IMR-90 (cell line): ENCODE results near the gene RAB11FIP4. TPM values are rescaled to one million over a fixed set of nuclear protein-coding genes. Genes with fewer than 3 reads are reported as not detected.
A peak's percentile ranks its signal among the peaks of the same experiment; 100 is the strongest.

Experiments
- ATAC-seq: fragments of 200-7000 bp; cut with Tn5 transposase; 2 replicates; pipeline ENCODE4 v1.9.1; 2020; ENCODE audit warnings: low read depth, mild to moderate bottlenecking, moderate library complexity
- BruUV-seq: library from RNA; stranded (reverse); fragments of 400-500 nt; replicated peaks from 2 replicates; lab custom pipeline; 2021; lab: Mats Ljungman, UMichigan
- CTCF ChIA-PET: fragments of 300-600 bp; formaldehyde crosslinking; extraction: SDS; loops from one replicate; lab custom pipeline; 2021; ENCODE audit warnings: antibody characterized with exemption; lab: Yijun Ruan, JAX
- POLR2A ChIA-PET: fragments of 300-600 bp; sonication (Branson Sonifier 250); formaldehyde crosslinking; loops from one replicate; lab custom pipeline; 2022; ENCODE audit warnings: antibody characterized with exemption; ENCODE audit not compliant: unreplicated experiment; lab: Charles Lee
- DNase-seq: peaks from one replicate; pipeline ENCODE4 v3.0.0; 2013
- H2AFZ ChIP-seq: replicated peaks from 2 replicates; pipeline ENCODE3; 2013; ENCODE audit warnings: low read length, mild to moderate bottlenecking; ENCODE audit not compliant: poor library complexity
- H2AK5ac ChIP-seq: 2 replicates; pipeline ENCODE4 v1.6.1; 2013; ENCODE audit warnings: low read depth, low read length, inconsistent platforms
- H2AK9ac ChIP-seq: replicated peaks from 2 replicates; pipeline ENCODE3; 2013; ENCODE audit warnings: mild to moderate bottlenecking, low read depth, low read length, moderate library complexity; ENCODE audit not compliant: poor library complexity
- H2BK120ac ChIP-seq: 2 replicates; pipeline ENCODE4 v1.6.1; 2013; ENCODE audit warnings: low read depth, low read length, inconsistent platforms
- H2BK15ac ChIP-seq: 3 replicates; pipeline ENCODE4 v1.6.1; 2013; ENCODE audit warnings: low read depth, low read length, inconsistent platforms
- H2BK20ac ChIP-seq: 2 replicates; pipeline ENCODE4 v1.6.1; 2013; ENCODE audit warnings: low read depth, mild to moderate bottlenecking, inconsistent platforms, low read length, moderate library complexity
- H2BK5ac ChIP-seq: 2 replicates; pipeline ENCODE4 v1.6.1; 2013; ENCODE audit warnings: mild to moderate bottlenecking, low read depth, low read length, inconsistent platforms; ENCODE audit not compliant: poor library complexity, severe bottlenecking
- H3K14ac ChIP-seq: replicated peaks from 2 replicates; pipeline ENCODE4 v1.6.1; 2013; ENCODE audit warnings: low read depth, low read length, inconsistent platforms
- H3K18ac ChIP-seq: 2 replicates; pipeline ENCODE4 v1.6.1; 2013; ENCODE audit warnings: low read depth, low read length, control low read depth
- H3K23ac ChIP-seq: 2 replicates; pipeline ENCODE4 v1.6.1; 2013; ENCODE audit warnings: low read depth, low read length, inconsistent platforms
- H3K27ac ChIP-seq: 2 replicates; pipeline ENCODE4 v1.5.1; 2013; ENCODE audit warnings: mild to moderate bottlenecking, control low read depth, low read length; ENCODE audit not compliant: insufficient read depth
- H3K27me3 ChIP-seq: 2 replicates; pipeline ENCODE4 v1.6.1; 2013; ENCODE audit warnings: low read length; ENCODE audit not compliant: control insufficient read depth, insufficient read depth
- H3K36me3 ChIP-seq: 2 replicates; pipeline ENCODE4 v1.6.1; 2013; ENCODE audit warnings: low read length, mixed read lengths; ENCODE audit not compliant: control insufficient read depth, insufficient read depth
- H3K4ac ChIP-seq: 2 replicates; pipeline ENCODE4 v1.6.1; 2013; ENCODE audit warnings: low read depth, low read length, inconsistent platforms
- H3K4me1 ChIP-seq: 2 replicates; pipeline ENCODE4 v1.6.1; 2013; ENCODE audit warnings: low read length, mixed read lengths; ENCODE audit not compliant: control insufficient read depth, insufficient read depth
- H3K4me2 ChIP-seq: 2 replicates; pipeline ENCODE4 v1.6.1; 2013; ENCODE audit warnings: low read depth, mild to moderate bottlenecking, control low read depth, low read length, moderate library complexity
- H3K4me3 ChIP-seq: 2 replicates; pipeline ENCODE4 v1.5.1; 2013; ENCODE audit warnings: low read depth, mild to moderate bottlenecking, control low read depth, low read length, moderate library complexity; ENCODE audit not compliant: insufficient read depth
- H3K56ac ChIP-seq: 2 replicates; pipeline ENCODE4 v1.6.1; 2013; ENCODE audit warnings: low read length, inconsistent platforms; ENCODE audit not compliant: insufficient read depth; ENCODE audit errors: extremely low read depth
- H3K79me1 ChIP-seq, 2 experiments: 2 replicates each; pipeline ENCODE4 v1.6.1; 2013; ENCODE audit warnings: low read length in 2 of 2, inconsistent platforms in 1 of 2, low read depth in 1 of 2
- H3K9ac ChIP-seq: 2 replicates; pipeline ENCODE4 v1.6.1; 2013; ENCODE audit warnings: low read depth, low read length, control low read depth
- H3K9me1 ChIP-seq: 2 replicates; pipeline ENCODE4 v1.6.1; 2013; ENCODE audit warnings: low read length, inconsistent platforms; ENCODE audit not compliant: insufficient read depth
- H3K9me3 ChIP-seq: 2 replicates; pipeline ENCODE4 v1.6.1; 2013; ENCODE audit warnings: low read length; ENCODE audit not compliant: control insufficient read depth, insufficient read depth
- H4K20me1 ChIP-seq: 2 replicates; pipeline ENCODE4 v1.6.1; 2013; ENCODE audit warnings: low read length, inconsistent platforms; ENCODE audit not compliant: insufficient read depth
- H4K5ac ChIP-seq: 2 replicates; pipeline ENCODE4 v1.6.1; 2013; ENCODE audit warnings: mild to moderate bottlenecking, low read depth, low read length, control low read depth
- H4K8ac ChIP-seq, 2 experiments: 2 replicates each; pipeline ENCODE4 v1.6.1; 2013; ENCODE audit warnings: low read depth in 2 of 2, low read length in 2 of 2, control low read depth in 1 of 2, inconsistent platforms in 1 of 2
- H4K91ac ChIP-seq: 2 replicates; pipeline ENCODE4 v1.6.1; 2013; ENCODE audit warnings: low read depth, low read length, inconsistent platforms; ENCODE audit not compliant: insufficient read depth
- BHLHE40 ChIP-seq: fragments of 150-350 bp; IDR thresholded peaks from 2 replicates; pipeline ENCODE4 v1.6.1; 2016; ENCODE audit warnings: mild to moderate bottlenecking, low read depth, low read length
- CHD1 ChIP-seq: IDR thresholded peaks from 2 replicates; pipeline ENCODE4 v1.6.1; 2012; ENCODE audit warnings: low read depth, low read length, improper control_type of control experiment
- ELK1 ChIP-seq: fragments of 150-350 bp; IDR thresholded peaks from 2 replicates; pipeline ENCODE4 v1.6.1; 2016; ENCODE audit warnings: low read depth, mild to moderate bottlenecking, low read length, moderate library complexity, borderline replicate concordance
- FOS ChIP-seq: fragments of 150-350 bp; IDR thresholded peaks from 2 replicates; pipeline ENCODE4 v1.6.1; 2016; ENCODE audit warnings: low read depth, low read length
- MAFK ChIP-seq: IDR thresholded peaks from 2 replicates; pipeline ENCODE4 v1.6.1; 2012; ENCODE audit warnings: low read depth, low read length, improper control_type of control experiment
- MAZ ChIP-seq: IDR thresholded peaks from 2 replicates; pipeline ENCODE4 v1.6.1; 2012; ENCODE audit warnings: low read depth, mild to moderate bottlenecking, low read length, improper control_type of control experiment, moderate library complexity, borderline replicate concordance
- MXI1 ChIP-seq: IDR thresholded peaks from 2 replicates; pipeline ENCODE4 v1.6.1; 2012; ENCODE audit warnings: low read depth, mild to moderate bottlenecking, low read length, moderate library complexity, borderline replicate concordance
- NFE2L2 ChIP-seq: fragments of 150-350 bp; IDR thresholded peaks from 2 replicates; pipeline ENCODE4 v1.6.1; 2016; ENCODE audit warnings: low read depth, mild to moderate bottlenecking, low read length
- RAD21 ChIP-seq: IDR thresholded peaks from 2 replicates; pipeline ENCODE4 v1.6.1; 2012; ENCODE audit warnings: low read length, improper control_type of control experiment
- SMC3 ChIP-seq: fragments of 150-350 bp; IDR thresholded peaks from 2 replicates; pipeline ENCODE4 v1.6.1; 2016; ENCODE audit warnings: low read depth, mild to moderate bottlenecking, antibody characterized with exemption, low read length, moderate library complexity
- USF2 ChIP-seq: fragments of 150-350 bp; IDR thresholded peaks from 2 replicates; pipeline ENCODE4 v1.6.1; 2017; ENCODE audit warnings: mild to moderate bottlenecking, antibody characterized with exemption, low read length, low read depth
- WGBS, 2 experiments: methylation state at CpG; one replicate each; pipeline versions ENCODE4 v1.1.5 to v1.1.7; 2013; ENCODE audit warnings: missing lambda C conversion rate in 2 of 2; ENCODE audit not compliant: insufficient read length in 1 of 2; ENCODE audit errors: extremely low coverage in 2 of 2; 5-methylcytosine and 5-hydroxymethylcytosine counted together
- dilution Hi-C: fragments of 300-500 bp; cut with HindIII; formaldehyde crosslinking; loops from one replicate; pipeline ENCODE4 v1.14.3; 2018; ENCODE audit warnings: low sequenced_read_pairs; ENCODE audit not compliant: unreplicated experiment
- in situ Hi-C: fragments of 300-500 bp; cut with MboI; formaldehyde crosslinking; loops from 3 replicates; pipeline ENCODE4 v1.14.3; 2019; ENCODE audit warnings: low sequenced_read_pairs, inconsistent platforms, mixed read lengths
- intact Hi-C: fragments of 100-400 bp; cut with micrococcal nuclease; formaldehyde crosslinking; loops from 2 replicates; pipeline ENCODE4 v1.10.0; 2022
- polyA plus RNA-seq, 3 experiments: library from polyadenylated mRNA; depleted of rRNA; stranded (reverse); fragments of >200 nt; gene quantifications; 2 replicates each; pipeline ENCODE4 v1.2.3, GENCODE V29; 2012; ENCODE audit warnings: low replicate concordance in 1 of 3
- total RNA-seq: library from RNA; depleted of rRNA; stranded (reverse); fragments of >200 nt; gene quantifications from 2 replicates; pipeline ENCODE4 v1.2.3, GENCODE V29; 2012
- TF ChIP-seq, protein P1 (sequence below): conservative IDR thresholded peaks from 2 replicates; pipeline ENCODE4 v1.5.1; 2012; ENCODE audit warnings: mild to moderate bottlenecking, low read depth, low read length, improper control_type of control experiment

RAB11FIP4 gene
- total and polyA plus RNA-seq, 2 of the 4 experiments (the other 2 are of a cell fraction), result 0.68 to 1.1 TPM

DNA sequence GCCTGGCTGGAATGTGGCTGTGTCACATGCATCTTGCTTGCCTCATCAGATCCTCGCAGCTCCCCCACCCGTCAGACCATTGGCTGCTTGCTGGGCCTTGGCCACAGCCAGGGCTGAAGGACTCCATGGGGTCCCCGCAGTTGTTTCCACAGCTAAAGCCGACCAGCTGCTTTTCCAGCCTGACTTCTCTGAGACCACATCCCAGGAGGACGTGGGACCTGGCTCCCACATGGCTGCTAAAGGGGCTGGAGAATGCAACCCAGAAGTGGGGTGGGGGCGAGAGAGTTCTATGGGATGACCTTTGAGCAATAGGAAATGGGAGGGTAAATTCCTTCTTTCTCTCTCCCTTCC, 193.8 kb downstream of the RAB11FIP4 start:
- Histone ChIP-seq H3K4me2 (no peak overlapping the region), H2AFZ (no peak overlapping the region), H3K4me3 (no peak overlapping the region), H2AK9ac (no peak overlapping the region), H4K8ac (no peak overlapping the region), H3K14ac (no peak overlapping the region), H3K9me1 (peaks cover 29% of the 10 kb centered on the region), H3K56ac (no peak overlapping the region), H2BK120ac (no peak overlapping the region), H3K9me3 (no peaks in the 10 kb centered on the region), H3K27ac (no peak overlapping the region), H3K27me3 (no peaks in the 10 kb centered on the region), H2BK15ac (no peak overlapping the region), H2BK20ac (no peak overlapping the region), H2AK5ac (no peak overlapping the region), H2BK5ac (no peak overlapping the region), H4K5ac (no peak overlapping the region), H3K18ac (no peak overlapping the region), H3K79me1 (peaks cover 20 to 56% of the 10 kb centered on the region in 2 experiments), H3K9ac (no peak overlapping the region), H3K4ac (no peak overlapping the region), H3K4me1 (peaks cover 20% of the 10 kb centered on the region), H3K23ac (no peak overlapping the region), H4K91ac (peak overlapping the region; percentile 4; the same call in 1 of the 2 replicates), H3K36me3 (peaks cover 3% of the 10 kb centered on the region; the same call in 1 of the 2 replicates), H4K20me1 (no peaks in the 10 kb centered on the region)
- no TSS peak for BruUV-seq
- dilution Hi-C loops, result no loop called here
- in situ Hi-C loops, result no loop called here
- DNase-seq (no peak), ATAC-seq (no peak)
- ChIA-PET CTCF (no interaction called here), POLR2A (interaction anchor here (0.6 kb wide), 1 partner anchor 12 kb away, joined by 3 read pairs; no protein-coding TSS in a partner anchor)
- whole genome bisulfite sequencing, 2 experiments, result 90% methylated on average over 2 of the region's 6 CpGs; no CpG with 5 or more reads in 1 of the 2 experiments
- intact Hi-C loops, result no loop called here
- TF ChIP-seq ELK1, result no peak
- no peak for TF ChIP-seq USF2
- no peak for TF ChIP-seq CHD1
- no peak for TF ChIP-seq SMC3
- no peak for TF ChIP-seq NFE2L2
- TF ChIP-seq MAFK, result no peak
- no peak for TF ChIP-seq RAD21
- TF ChIP-seq MXI1, result no peak
- TF ChIP-seq FOS, result no peak
- TF ChIP-seq MAZ, result no peak
- TF ChIP-seq, protein P1, sequence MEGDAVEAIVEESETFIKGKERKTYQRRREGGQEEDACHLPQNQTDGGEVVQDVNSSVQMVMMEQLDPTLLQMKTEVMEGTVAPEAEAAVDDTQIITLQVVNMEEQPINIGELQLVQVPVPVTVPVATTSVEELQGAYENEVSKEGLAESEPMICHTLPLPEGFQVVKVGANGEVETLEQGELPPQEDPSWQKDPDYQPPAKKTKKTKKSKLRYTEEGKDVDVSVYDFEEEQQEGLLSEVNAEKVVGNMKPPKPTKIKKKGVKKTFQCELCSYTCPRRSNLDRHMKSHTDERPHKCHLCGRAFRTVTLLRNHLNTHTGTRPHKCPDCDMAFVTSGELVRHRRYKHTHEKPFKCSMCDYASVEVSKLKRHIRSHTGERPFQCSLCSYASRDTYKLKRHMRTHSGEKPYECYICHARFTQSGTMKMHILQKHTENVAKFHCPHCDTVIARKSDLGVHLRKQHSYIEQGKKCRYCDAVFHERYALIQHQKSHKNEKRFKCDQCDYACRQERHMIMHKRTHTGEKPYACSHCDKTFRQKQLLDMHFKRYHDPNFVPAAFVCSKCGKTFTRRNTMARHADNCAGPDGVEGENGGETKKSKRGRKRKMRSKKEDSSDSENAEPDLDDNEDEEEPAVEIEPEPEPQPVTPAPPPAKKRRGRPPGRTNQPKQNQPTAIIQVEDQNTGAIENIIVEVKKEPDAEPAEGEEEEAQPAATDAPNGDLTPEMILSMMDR, result no peak
- TF ChIP-seq BHLHE40, result no peak
